ENCODE measurements around the gene ADCY2.

DNA sequence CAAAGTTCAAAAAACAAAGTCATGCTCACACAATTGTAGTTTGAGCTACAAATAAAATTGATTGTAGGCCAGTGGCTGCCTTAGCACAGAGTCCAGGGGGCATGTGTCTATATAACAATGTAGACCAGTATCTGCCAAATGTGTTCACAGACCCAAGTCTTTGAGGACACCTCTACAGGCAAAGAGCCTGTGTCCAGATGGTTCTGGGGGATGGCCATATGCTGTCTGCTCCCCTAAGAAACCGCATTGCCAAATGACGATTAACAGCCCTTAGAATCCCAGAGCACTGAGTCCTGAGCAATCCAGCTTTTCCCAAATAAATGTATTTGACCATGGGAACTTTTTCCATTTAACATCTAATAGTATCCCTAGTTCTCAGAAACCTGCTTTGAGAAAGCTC, 169.6 kb downstream of the ADCY2 start:
- TF ChIP-seq, protein P1, sequence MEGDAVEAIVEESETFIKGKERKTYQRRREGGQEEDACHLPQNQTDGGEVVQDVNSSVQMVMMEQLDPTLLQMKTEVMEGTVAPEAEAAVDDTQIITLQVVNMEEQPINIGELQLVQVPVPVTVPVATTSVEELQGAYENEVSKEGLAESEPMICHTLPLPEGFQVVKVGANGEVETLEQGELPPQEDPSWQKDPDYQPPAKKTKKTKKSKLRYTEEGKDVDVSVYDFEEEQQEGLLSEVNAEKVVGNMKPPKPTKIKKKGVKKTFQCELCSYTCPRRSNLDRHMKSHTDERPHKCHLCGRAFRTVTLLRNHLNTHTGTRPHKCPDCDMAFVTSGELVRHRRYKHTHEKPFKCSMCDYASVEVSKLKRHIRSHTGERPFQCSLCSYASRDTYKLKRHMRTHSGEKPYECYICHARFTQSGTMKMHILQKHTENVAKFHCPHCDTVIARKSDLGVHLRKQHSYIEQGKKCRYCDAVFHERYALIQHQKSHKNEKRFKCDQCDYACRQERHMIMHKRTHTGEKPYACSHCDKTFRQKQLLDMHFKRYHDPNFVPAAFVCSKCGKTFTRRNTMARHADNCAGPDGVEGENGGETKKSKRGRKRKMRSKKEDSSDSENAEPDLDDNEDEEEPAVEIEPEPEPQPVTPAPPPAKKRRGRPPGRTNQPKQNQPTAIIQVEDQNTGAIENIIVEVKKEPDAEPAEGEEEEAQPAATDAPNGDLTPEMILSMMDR (IDR thresholded peaks at IDR 0.05; ENCODE audit: insufficient read depth, low read length) = no peak
- no peak for TF ChIP-seq POLR2AphosphoS5 (IDR thresholded peaks at IDR 0.05; ENCODE audit: low read depth)
- TF ChIP-seq, protein P2, sequence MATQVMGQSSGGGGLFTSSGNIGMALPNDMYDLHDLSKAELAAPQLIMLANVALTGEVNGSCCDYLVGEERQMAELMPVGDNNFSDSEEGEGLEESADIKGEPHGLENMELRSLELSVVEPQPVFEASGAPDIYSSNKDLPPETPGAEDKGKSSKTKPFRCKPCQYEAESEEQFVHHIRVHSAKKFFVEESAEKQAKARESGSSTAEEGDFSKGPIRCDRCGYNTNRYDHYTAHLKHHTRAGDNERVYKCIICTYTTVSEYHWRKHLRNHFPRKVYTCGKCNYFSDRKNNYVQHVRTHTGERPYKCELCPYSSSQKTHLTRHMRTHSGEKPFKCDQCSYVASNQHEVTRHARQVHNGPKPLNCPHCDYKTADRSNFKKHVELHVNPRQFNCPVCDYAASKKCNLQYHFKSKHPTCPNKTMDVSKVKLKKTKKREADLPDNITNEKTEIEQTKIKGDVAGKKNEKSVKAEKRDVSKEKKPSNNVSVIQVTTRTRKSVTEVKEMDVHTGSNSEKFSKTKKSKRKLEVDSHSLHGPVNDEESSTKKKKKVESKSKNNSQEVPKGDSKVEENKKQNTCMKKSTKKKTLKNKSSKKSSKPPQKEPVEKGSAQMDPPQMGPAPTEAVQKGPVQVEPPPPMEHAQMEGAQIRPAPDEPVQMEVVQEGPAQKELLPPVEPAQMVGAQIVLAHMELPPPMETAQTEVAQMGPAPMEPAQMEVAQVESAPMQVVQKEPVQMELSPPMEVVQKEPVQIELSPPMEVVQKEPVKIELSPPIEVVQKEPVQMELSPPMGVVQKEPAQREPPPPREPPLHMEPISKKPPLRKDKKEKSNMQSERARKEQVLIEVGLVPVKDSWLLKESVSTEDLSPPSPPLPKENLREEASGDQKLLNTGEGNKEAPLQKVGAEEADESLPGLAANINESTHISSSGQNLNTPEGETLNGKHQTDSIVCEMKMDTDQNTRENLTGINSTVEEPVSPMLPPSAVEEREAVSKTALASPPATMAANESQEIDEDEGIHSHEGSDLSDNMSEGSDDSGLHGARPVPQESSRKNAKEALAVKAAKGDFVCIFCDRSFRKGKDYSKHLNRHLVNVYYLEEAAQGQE (IDR thresholded peaks at IDR 0.05; ENCODE audit: insufficient replicate concordance, low read depth) = no peak
- TF ChIP-seq GABPA (IDR thresholded peaks at IDR 0.05; ENCODE audit: low read depth) = no peak
- no peak for TF ChIP-seq SPI1 (IDR thresholded peaks at IDR 0.05; ENCODE audit: borderline replicate concordance, low read depth)

Measured in HL-60 (cell line).